ENCODE results near the gene ZNF652.

DNA sequence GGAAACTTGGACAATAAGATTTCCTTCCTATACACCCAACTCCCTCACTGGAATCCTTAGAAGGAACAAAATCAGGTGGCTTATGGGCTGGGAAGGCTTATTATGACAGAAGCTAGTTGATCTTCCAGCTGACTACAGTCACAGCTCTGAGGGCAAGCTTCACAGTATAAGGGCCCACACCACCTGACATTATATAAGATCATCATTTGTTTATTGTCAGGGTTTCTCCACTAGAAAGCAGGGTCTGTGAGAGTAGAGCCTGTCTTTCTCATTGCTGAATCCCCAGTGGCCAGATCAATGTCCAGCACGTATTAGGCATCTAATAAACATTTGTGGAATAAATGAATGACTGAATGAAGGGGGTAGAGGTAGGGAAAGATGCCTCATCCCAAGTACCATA is 73.7 kb downstream of the ZNF652 start:
- TF ChIP-seq MXI1 (conservative IDR thresholded peaks at IDR 0.05; ENCODE audit: poor library complexity, severe bottlenecking) = no peak
- TF ChIP-seq EP300 (conservative IDR thresholded peaks at IDR 0.05; ENCODE audit: poor library complexity, severe bottlenecking) = no peak
- TF ChIP-seq, protein P1, sequence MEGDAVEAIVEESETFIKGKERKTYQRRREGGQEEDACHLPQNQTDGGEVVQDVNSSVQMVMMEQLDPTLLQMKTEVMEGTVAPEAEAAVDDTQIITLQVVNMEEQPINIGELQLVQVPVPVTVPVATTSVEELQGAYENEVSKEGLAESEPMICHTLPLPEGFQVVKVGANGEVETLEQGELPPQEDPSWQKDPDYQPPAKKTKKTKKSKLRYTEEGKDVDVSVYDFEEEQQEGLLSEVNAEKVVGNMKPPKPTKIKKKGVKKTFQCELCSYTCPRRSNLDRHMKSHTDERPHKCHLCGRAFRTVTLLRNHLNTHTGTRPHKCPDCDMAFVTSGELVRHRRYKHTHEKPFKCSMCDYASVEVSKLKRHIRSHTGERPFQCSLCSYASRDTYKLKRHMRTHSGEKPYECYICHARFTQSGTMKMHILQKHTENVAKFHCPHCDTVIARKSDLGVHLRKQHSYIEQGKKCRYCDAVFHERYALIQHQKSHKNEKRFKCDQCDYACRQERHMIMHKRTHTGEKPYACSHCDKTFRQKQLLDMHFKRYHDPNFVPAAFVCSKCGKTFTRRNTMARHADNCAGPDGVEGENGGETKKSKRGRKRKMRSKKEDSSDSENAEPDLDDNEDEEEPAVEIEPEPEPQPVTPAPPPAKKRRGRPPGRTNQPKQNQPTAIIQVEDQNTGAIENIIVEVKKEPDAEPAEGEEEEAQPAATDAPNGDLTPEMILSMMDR (IDR thresholded peaks at IDR 0.05; ENCODE audit: poor library complexity, severe bottlenecking) = no peak
- no peak for TF ChIP-seq EZH2 (IDR thresholded peaks at IDR 0.05; ENCODE audit: borderline replicate concordance, insufficient read depth, low read length, poor library complexity, severe bottlenecking)

Data from neural cell (in vitro differentiated cells).